ENCODE data around the gene IER3. TPM values are rescaled to one million over a fixed set of nuclear protein-coding genes. Genes with fewer than 3 reads are reported as not detected.
A peak's percentile ranks its signal among the peaks of the same experiment; 100 is the strongest.

IER3 gene
- total RNA-seq, 1 donor: 187 TPM

- DNase-seq (ENCODE audit: low read depth): no peak
- no peak overlapping the region for H3K4me3 ChIP-seq (ENCODE audit: low read depth, low read length)
- TF ChIP-seq CTCF (IDR thresholded peaks at IDR 0.05; ENCODE audit: insufficient read depth, low read depth, low read length): no peak
These were observed 10.3 kb upstream of the IER3 start for GRCh38 chr6:30754631-30755030.

- peak; percentile 100 for DNase-seq (ENCODE audit: low read depth)
- no peak overlapping the region for H3K4me3 ChIP-seq (ENCODE audit: low read depth, low read length)
- no peak for TF ChIP-seq CTCF (IDR thresholded peaks at IDR 0.05; ENCODE audit: insufficient read depth, low read depth, low read length)
These were observed 8.0 kb upstream of the IER3 start for GRCh38 chr6:30752157-30752927.

- no peak for DNase-seq (ENCODE audit: low read depth)
These were observed 6.0 kb upstream of the IER3 start for GRCh38 chr6:30750379-30750668.

GRCh38 chr6:30749554-30750378 is 5.4 kb upstream of the IER3 start:
- no peak overlapping the region for H3K4me3 ChIP-seq (ENCODE audit: low read depth, low read length)
- TF ChIP-seq CTCF (IDR thresholded peaks at IDR 0.05; ENCODE audit: insufficient read depth, low read depth, low read length): no peak

More at GRCh38 chr6:30750379-30750668, 6.0 kb upstream of the IER3 start:
- H3K4me3 ChIP-seq (ENCODE audit: low read depth, low read length): no peak overlapping the region
- no peak for TF ChIP-seq CTCF (IDR thresholded peaks at IDR 0.05; ENCODE audit: insufficient read depth, low read depth, low read length)

GRCh38 chr6:30748851-30749540 is 4.6 kb upstream of the IER3 start:
- no peak overlapping the region for H3K4me3 ChIP-seq (ENCODE audit: low read depth, low read length)
- no peak for DNase-seq (ENCODE audit: low read depth)
- no peak for TF ChIP-seq CTCF (IDR thresholded peaks at IDR 0.05; ENCODE audit: insufficient read depth, low read depth, low read length)

More at GRCh38 chr6:30749554-30750378, 5.4 kb upstream of the IER3 start:
- no peak for DNase-seq (ENCODE audit: low read depth)

GRCh38 chr6:30747902-30748769 is 3.8 kb upstream of the IER3 start:
- no peak overlapping the region for H3K4me3 ChIP-seq (ENCODE audit: low read depth, low read length)
- TF ChIP-seq CTCF (IDR thresholded peaks at IDR 0.05; ENCODE audit: insufficient read depth, low read depth, low read length): no peak
- no peak for DNase-seq (ENCODE audit: low read depth)

Measured in fibroblast of villous mesenchyme (primary cell).